ENCODE results near the gene NALCN. TPM values are rescaled to one million over a fixed set of nuclear protein-coding genes. Genes with fewer than 3 reads are reported as not detected.

The NALCN gene
- total RNA-seq, 1 donor from 2014 or later, result 0.83 TPM

DNA sequence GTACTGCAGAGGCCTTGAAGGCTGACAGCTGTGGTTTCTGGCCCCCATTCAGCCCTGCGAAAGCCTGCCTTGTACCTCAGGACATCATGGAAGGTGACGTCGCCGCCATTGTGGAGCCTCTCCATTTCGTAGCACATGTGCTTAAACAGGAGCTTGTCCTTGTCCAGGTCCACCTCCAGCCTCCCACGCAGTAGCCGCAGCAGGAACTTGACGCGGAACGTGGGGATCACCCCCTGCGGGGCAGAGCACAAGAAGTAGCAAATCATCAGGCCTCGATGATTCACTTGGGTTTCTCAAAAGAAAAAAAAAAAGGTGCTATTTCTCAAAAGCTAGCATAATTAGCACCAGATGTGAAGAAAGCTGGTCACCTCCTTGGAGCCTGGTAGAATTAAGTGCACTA, 351.0 kb downstream of the NALCN start:
- DNase-seq (no peak), ATAC-seq (no peak)
- TF ChIP-seq, protein P1, sequence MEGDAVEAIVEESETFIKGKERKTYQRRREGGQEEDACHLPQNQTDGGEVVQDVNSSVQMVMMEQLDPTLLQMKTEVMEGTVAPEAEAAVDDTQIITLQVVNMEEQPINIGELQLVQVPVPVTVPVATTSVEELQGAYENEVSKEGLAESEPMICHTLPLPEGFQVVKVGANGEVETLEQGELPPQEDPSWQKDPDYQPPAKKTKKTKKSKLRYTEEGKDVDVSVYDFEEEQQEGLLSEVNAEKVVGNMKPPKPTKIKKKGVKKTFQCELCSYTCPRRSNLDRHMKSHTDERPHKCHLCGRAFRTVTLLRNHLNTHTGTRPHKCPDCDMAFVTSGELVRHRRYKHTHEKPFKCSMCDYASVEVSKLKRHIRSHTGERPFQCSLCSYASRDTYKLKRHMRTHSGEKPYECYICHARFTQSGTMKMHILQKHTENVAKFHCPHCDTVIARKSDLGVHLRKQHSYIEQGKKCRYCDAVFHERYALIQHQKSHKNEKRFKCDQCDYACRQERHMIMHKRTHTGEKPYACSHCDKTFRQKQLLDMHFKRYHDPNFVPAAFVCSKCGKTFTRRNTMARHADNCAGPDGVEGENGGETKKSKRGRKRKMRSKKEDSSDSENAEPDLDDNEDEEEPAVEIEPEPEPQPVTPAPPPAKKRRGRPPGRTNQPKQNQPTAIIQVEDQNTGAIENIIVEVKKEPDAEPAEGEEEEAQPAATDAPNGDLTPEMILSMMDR (IDR thresholded peaks at IDR 0.05), result no peak
- Histone ChIP-seq H3K4me3 (no peak overlapping the region), H3K4me1 (no peaks in the 10 kb centered on the region), H3K27me3 (ENCODE audit: low read depth) (no peaks in the 10 kb centered on the region), H3K36me3 (no peaks in the 10 kb centered on the region), H3K27ac (no peak overlapping the region), H3K9me3 (no peaks in the 10 kb centered on the region)
- intact Hi-C loops (cut with DNase I), result no loop called here

DNA sequence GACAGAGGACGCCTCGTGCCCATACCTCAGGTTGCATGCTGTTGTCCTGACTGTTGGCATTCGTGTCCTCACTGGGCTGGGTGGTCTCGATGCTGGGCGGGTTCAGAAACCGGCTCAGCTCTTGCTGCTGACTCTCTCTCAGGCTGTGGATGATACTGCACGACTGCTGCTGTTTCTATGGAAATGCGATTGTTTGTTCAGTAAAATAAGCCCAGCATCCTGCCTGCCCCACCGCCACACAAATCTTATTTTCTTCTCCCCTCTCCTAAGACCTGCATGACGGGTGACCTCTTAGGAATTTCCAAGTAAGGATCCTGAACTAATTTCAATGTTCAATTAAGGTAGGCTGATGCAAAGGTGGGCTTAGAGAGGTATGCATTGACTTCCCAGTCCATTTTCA, 356.5 kb downstream of the NALCN start:
- H3K4me3 ChIP-seq, result no peak overlapping the region
- no peak overlapping the region for H3K27ac ChIP-seq
- TF ChIP-seq, protein P1 (IDR thresholded peaks at IDR 0.05), result no peak
- H3K9me3 ChIP-seq, result no peaks in the 10 kb centered on the region
- intact Hi-C loops (cut with DNase I), result no loop called here
- ATAC-seq (no peak), DNase-seq (no peak)
- H3K27me3 ChIP-seq (ENCODE audit: low read depth), result no peaks in the 10 kb centered on the region
- no peaks in the 10 kb centered on the region for H3K36me3 ChIP-seq
- H3K4me1 ChIP-seq, result no peaks in the 10 kb centered on the region

DNA sequence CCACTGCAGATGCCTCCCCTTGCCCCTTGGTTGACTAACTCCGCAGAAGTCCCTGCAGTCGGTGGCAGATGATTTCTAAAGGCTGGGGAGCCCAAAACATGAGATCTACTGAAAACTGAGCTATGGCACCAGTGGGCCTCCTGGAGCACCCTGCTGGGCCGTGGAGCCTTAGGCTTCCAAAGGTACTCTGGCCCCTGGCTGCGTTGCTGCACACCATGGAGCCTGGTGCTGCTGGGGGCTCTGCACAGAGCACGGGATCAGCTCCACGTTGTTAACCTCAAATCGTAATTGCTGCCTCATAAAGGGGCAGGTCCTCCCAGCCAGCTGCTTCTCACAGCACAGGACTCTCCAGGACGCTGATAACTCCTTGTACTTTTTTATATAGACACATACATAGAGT, 357.5 kb downstream of the NALCN start:
- H3K27ac ChIP-seq, result no peak overlapping the region
- ATAC-seq, result no peak
- no peak for DNase-seq
- intact Hi-C loops (cut with DNase I), result no loop called here
- no peak overlapping the region for H3K4me3 ChIP-seq
- TF ChIP-seq, protein P1 (IDR thresholded peaks at IDR 0.05), result no peak
- H3K9me3 ChIP-seq, result no peaks in the 10 kb centered on the region
- no peaks in the 10 kb centered on the region for H3K27me3 ChIP-seq (ENCODE audit: low read depth)
- no peaks in the 10 kb centered on the region for H3K4me1 ChIP-seq
- no peaks in the 10 kb centered on the region for H3K36me3 ChIP-seq

DNA sequence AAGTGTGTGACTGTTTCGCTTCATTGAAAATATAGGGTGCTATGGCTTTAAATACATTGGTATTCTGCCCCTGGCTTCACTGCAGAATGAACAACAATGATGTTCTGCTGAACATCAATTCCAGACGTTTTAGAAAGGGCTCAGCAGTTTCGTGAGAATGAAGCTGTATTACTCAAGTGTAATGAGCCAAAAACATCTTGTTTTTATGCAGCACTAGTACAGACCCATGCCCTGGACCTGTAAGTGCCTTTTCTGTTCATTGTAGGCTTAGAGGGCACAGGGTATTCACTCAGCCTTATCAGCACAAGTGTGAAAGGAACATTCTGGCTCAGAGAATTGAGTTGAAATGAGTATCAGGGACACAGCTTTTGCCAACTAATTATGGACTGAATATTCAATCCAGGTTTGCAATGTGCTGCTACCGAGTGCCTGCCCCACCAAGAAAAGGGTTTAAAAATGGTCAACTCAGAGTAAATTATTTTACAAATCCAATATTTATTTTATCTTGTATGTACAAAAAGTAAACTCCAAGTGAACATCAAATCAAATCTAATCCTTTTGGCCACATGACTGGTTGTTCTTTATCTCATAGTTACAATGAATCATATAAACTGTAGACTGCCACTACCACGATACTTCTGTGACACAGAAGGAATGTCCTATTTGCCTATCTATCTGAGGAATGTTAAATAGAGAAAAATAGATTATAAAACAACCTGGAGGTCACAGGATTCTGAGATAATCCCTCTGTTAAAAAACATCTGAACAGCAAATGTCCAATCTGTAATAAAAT, 362.8 kb downstream of the NALCN start:
- intact Hi-C loops (cut with DNase I), result no loop called here
- Histone ChIP-seq H3K9me3 (no peaks in the 10 kb centered on the region), H3K36me3 (no peaks in the 10 kb centered on the region), H3K4me3 (no peak overlapping the region), H3K27me3 (ENCODE audit: low read depth) (no peaks in the 10 kb centered on the region), H3K27ac (no peak overlapping the region), H3K4me1 (no peaks in the 10 kb centered on the region)
- DNase-seq, result no peak
- TF ChIP-seq, protein P1 (IDR thresholded peaks at IDR 0.05), result no peak
- ATAC-seq, result no peak

DNA sequence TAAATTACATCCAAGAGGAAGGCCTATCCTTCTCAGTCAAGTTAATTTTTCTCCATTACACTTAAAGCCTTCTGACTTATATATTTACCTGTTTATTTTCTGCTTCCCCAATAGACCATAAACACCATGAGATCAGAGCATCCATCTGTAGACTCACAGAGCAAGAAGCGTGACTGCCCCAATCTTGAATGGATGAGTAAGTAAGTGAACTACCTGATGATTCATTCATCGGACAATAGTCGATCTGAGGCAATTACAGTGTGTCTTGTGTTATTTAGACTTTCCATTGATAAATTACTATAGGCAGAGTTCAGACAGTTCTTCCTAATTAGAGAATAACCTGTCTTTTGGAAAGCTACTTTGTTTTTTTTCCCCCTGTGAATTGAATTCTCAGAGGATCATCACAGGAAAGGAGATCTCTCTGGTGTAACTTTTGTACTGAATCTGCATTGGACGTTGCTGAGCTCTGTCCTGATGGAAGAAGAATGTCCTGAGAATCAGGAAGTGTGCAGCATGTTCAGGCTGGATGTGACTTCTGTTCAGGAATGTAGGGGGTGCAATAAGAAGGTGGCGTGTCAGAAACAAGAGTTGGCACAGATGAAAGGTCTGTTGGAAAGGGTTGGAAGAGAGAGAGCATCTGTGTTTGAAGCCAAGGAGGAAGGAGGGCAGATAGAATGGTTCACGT, 367.0 kb downstream of the NALCN start:
- no peaks in the 10 kb centered on the region for H3K27me3 ChIP-seq (ENCODE audit: low read depth)
- no peak overlapping the region for H3K27ac ChIP-seq
- ATAC-seq (no peak), DNase-seq (no peak)
- H3K4me3 ChIP-seq, result no peak overlapping the region
- H3K4me1 ChIP-seq, result no peaks in the 10 kb centered on the region
- TF ChIP-seq, protein P1 (IDR thresholded peaks at IDR 0.05), result no peak
- intact Hi-C loops (cut with DNase I), result no loop called here
- no peaks in the 10 kb centered on the region for H3K9me3 ChIP-seq
- no peaks in the 10 kb centered on the region for H3K36me3 ChIP-seq
